HG02588 (cell line): ENCODE results near the gene TSPEAR.
"Not testable (repeated sequence)": the region's sequence is repeated elsewhere in the genome, so short reads cannot be mapped to it uniquely, and the experiment has no call there.

ENCODE experiments used
- ATAC-seq: cut with Tn5 transposase; IDR thresholded peaks from one replicate; pipeline ENCODE4 v1.9.1; 2021; ENCODE audit warnings: mild to moderate bottlenecking, moderate library complexity; ENCODE audit not compliant: unreplicated experiment

TSPEAR gene

DNA sequence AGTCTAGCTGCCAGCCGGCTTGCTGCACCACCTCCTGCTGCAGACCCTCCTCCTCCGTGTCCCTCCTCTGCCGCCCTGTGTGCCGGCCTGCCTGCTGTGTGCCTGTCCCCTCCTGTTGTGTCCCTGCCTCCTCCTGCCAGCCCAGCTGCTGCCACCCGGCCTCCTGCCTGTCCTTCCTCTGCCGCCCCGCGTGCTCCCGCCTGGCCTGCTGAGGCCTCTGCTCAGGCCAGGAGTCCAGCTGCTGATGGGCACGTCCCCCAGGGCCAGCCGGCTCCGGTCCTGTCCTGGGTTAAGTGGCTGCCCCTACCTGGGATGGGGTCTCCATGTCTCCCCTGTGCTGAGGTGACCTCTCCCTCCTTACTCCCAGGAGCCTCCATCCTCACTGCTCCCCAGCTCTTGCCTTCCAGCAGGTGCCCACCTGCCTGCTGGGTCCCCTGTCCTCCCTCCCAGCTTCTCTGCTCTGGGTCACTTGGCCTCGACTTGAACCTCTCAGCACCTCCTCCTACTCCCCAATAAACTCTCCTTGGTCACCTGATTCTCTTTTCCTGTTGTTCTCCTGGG lies 98.6 kb downstream of the TSPEAR start:
- ATAC-seq, result no peak

DNA sequence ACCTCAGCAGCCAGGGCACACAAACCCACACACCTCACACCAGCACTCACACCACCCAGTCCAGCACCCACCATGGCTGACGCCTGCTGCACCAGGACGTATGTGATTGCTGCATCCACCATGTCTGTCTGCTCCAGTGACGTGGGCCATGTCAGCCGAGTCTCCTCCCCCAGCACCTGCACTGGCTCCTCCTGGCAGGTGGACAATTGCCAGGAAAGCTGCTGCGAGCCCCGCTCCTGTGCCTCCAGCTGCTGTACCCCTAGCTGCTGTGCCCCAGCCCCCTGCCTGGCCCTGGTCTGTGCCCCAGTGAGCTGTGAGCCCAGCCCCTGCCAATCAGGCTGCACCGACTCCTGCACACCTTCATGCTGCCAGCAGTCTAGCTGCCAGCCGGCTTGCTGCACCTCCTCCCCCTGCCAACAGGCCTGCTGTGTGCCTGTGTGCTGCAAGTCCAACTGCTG lies 99.3 kb downstream of the TSPEAR start, which contains the start of gene KRTAP10-8:
KRTAP10-8 (plus strand) TSS at position 51 of the 458 bp plus-strand sequence; CDS start at position 73, 22 bp downstream.
- no peak for ATAC-seq

DNA sequence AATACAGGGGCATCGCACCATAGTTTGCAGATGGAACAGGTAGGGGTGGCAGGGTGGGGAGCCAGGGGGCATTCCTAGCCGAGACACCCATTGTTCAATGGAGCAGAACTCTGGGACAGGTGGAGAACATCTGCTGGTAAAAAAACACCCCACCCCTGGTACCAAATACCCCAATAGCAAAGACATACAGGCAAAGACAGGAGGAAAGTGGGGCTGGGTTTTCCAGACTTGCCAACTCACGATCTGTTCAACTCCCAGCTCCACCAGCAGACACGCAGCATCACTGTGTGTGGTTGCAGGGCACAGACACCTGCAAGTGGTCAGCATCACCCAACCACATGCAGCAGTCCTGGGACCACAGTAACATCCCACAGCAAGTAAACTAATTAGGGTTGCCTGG lies 99.8 kb downstream of the TSPEAR start:
- no peak for ATAC-seq

DNA sequence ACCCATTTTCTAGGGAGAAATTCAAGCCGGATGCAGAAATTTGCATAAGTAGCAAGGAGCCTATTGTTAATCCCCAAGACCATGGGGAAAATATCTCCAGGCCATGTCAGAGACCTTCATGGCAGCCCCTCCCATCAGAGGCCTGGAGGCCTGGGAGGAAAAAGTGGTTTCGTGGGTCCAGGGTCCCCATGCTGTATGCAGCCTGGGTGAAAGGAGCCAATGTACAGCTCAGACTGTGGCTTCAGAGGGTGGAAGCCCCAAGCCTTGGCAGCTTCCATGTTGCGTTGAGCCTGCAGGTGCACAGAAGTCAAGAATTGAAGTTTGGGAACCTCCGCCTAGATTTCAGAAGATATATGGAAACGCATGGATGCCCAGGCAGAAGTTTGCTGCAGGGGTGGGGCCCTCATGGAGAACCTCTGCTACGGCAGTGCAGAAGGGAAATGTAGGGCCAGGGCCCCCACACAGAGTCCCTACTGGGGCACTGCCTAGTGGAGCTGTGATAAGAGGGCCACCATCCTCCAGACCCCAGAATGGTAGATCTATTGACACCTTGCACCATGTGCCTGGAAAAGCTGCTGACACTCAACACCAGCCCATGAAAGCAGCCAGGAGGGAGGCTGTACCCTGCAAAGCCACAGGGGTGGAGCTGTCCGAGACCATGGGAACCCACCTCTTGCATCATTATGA lies 101.1 kb downstream of the TSPEAR start:
- not testable (repeated sequence) for ATAC-seq

DNA sequence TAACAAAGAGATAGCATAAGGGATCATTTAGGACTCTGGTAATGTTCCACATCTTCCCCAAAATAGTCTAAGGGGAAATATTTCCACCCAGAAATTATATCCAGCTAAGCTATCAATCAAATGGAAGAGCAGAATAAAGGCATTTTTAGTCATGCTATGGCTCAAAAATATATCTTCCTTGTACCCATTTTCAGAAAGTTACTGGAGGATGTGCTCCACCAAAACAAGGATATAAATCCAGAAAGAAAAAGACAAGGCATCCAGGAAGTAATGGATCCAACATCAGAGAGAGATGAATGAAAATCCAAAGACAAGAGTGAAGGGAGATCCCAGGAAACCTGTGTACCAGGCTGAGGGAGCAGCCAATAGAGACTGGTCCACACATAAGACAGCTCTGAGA lies 102.2 kb downstream of the TSPEAR start:
- no peak for ATAC-seq

DNA sequence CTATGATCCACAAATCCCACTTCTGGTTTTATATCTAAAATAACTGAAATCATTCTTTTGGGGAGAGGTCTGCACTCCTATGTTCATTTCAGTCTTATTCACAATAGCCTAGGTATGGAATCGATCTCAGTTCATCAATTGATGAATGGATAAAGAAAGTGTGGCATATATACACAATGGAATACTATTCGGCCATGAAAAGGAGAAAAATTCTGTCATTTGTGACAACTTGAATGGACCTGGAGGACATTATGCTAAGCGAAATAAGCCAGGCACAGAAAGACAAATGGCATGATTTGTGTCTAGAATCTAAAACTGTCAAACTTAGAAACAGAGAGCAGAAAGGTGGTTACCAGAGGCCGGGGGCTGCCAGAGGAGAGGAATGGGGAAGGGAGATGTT lies 104.9 kb downstream of the TSPEAR start:
- no peak for ATAC-seq

DNA sequence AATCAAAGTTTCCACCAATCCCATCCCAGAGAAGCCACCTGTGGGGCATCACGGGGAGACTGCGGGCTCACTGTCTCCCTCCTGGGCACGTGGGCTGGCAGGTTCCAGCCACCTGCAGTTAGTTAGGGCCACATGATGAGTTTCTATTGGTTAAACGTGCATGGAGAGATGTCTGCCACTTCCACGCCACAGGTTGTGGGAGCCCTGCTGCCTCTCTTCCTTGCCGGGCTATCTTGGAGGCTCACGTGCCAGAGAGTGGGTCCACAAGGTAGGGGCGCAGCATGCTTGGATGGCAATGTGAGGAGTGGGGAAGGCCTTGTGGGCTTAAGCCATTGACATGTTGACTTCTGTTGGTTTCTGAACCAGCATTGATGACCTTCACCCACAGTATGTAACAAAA lies 107.5 kb downstream of the TSPEAR start:
- ATAC-seq, result no peak

DNA sequence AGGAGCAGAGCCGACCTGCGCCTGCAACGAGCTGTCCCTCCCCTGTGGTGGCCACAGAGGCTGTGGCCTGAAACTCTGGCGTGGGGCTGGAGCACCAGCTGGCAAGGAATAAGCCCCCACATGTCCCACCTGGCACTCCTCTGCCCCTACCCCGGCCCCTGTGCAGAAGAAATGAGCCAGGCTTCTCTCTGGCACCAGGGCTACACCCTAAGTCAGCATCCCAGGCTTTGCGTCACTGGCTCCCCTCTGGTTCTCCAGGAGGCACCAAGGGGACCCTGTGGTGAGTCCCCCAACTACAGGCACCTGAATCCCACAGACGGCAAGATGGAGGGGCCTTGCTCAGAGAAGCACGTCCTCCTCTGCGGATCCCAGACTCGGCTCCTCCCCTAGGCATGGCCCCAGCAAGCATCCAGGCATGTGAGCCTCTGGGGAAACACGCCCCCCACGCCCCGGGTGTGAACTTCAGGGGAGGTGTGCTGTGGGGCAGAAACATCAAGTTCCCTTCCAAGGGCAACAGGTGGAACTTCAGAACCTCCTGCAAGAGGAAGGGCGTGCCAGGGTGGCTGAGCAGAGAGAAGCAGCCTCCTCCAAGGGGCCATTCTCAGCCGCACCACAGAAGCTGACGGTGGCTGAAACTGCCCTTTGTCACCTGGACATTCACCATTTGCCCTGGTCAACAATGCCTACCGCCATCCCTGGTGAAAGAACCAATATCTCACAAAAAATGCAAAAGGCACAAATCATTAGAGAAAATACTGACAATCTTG lies 108.1 kb downstream of the TSPEAR start:
- no peak for ATAC-seq

DNA sequence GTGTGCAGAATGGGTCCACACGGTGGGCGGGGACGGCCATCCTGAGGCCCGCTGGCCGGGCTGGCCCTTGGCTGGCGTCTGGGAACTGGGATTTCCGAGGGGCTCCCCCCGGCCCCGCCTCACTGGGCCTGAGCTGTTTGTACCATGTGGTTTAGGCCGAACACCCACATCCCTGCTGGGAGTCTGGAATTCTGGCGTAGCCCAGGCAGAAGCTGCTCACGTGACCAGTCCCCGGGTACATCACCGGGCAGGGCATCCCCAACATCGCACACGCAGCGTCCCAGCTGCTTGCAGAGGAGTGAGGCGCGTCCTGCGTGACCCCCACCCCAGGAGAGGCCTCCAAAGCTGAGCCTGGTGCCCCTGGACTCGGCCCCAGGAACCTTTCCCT lies 108.9 kb downstream of the TSPEAR start:
- ATAC-seq, result no peak

DNA sequence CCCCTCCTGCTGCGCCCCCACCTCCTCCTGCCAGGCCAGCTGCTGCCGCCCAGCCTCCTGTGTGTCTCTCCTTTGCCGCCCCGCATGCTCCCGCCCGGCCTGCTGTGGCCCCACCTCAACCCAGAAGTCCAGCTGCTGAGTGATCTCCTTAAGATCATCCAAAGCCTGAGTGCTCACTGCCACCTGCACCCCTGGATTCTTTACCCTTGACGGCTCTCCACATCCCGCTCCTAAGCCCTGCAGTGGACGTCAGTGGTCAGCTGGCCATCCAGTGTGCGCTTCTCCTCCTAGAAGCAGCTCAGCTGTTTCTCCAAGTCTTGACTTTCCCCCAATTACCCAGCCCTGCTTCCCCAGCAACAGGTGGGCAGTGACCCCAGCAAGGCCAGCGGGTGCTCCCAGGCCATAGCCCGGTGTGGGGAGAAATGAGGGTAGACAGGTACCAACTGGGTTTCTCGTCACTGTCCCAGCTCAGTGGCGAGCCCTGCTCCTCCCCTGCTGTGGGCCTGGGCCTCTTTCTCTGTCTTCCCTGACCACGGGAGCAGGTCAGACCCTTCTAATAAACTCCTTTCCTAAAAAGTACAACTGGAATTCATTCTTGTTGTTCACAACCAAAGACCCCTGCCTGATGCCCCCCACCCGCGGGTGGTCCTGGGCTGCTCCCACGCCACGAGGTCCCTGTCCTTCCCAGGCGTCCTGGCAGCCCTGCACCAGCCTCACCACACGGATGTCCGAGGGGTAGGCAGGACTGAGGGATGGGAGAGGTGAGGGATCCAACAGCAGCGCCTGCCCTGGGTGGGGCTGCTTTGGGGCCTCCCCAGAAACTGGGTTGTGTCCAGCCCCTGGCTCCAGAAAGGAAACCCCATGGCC lies 109.5 kb downstream of the TSPEAR start:
- no peak for ATAC-seq

DNA sequence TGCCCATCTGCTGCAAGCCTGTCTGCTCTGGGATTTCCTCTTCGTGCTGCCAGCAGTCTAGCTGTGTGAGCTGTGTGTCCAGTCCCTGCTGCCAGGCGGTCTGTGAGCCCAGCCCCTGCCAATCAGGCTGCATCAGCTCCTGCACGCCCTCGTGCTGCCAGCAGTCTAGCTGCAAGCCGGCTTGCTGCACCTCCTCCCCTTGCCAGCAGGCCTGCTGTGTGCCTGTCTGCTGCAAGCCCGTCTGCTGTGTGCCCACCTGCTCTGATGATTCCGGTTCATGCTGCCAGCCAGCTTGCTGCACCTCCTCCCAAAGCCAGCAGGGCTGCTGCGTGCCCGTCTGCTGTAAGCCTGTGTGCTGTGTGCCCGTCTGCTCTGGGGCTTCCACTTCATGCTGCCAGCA lies 110.3 kb downstream of the TSPEAR start:
- ATAC-seq, result not testable (repeated sequence)

DNA sequence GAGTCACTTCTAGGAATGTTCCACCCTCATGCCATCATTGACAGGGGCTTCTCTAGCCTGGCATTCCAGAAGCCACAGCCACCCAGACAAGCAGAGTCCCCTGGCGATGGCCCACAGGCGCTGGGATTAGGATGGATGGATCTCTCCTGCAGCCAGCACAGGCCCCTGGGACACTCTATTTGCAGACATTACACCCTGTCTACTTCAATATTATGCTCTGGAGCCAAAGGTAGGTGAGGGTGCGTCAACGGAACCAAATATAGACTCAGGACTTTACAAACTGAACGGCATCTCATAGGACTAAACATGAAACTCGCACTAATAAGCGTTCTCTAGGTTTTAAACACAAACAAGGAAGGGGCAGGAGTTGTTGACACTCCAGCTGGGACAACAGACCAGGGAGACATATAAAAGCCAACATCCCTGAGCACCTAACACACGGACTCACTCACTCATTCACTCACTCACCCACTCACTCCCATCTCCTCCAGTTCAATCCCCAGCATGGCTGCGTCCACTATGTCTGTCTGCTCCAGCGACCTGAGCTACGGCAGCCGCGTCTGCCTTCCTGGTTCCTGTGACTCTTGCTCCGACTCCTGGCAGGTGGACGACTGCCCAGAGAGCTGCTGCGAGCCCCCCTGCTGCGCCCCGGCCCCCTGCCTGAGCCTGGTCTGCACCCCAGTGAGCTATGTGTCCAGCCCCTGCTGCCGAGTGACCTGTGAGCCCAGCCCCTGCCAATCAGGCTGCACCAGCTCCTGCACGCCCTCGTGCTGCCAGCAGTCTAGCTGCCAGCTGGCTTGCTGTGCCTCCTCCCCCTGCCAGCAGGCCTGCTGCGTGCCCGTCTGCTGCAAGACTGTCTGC lies 111.0 kb downstream of the TSPEAR start, which contains the start of gene KRTAP10-7:
KRTAP10-7 (plus strand) TSS at position 480 of the 861 bp plus-strand sequence; CDS start at position 505, 25 bp downstream.
- ATAC-seq, result not testable (repeated sequence)

DNA sequence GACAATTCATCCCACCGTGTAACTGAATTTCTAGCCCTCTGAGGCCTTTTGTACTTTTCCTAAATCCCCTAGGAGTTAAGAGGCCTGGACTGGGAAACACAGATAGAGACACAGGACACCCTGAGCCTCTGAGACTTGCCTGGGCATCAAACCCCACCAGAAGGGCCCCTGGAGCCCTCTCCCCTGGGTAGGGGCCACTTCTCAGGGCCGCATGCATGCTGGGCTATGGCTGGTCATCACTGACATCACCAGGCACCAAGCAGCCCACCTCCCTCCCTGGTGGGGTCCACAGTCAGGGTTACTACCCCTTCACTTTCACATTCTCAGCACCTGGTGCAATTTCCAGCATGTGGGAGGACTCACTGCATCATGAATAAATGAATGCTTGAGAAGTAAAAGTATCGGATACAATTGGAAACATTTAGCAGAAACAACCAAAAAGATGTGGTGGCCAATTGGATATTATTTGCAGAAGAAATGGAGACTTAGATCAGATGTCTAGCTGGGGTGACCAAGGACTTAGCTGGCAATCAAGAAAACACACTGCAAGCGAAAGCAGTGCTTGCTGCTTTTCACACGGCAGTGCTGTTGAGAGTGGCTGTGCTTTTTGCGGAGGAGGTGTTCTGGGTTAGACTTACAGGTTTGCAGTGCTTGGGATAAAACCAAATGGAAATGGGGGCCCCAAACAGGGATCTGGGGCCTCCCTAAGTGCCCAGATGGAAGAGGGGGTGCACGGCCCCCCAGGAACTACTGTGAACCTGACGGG lies 111.9 kb downstream of the TSPEAR start:
- no peak for ATAC-seq

DNA sequence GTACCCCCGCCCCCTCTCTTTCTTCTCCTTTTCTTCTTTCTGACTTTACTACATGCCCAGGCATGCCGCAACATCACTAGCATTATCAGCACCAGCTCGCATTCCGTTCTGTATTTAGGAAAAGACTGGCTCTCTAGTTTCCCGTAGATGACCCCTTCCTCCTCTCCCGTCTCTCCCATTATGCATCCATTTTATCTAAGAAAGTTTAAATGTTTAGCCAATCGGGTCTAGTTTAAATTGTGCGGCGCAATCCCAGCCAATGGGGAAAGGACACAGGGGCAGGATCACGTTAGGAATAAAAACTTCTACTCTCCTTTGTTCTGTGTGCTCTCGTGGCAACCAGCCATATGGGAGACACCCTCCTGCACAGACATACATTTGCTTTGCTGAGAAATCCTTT lies 113.3 kb downstream of the TSPEAR start:
- ATAC-seq, result no peak

DNA sequence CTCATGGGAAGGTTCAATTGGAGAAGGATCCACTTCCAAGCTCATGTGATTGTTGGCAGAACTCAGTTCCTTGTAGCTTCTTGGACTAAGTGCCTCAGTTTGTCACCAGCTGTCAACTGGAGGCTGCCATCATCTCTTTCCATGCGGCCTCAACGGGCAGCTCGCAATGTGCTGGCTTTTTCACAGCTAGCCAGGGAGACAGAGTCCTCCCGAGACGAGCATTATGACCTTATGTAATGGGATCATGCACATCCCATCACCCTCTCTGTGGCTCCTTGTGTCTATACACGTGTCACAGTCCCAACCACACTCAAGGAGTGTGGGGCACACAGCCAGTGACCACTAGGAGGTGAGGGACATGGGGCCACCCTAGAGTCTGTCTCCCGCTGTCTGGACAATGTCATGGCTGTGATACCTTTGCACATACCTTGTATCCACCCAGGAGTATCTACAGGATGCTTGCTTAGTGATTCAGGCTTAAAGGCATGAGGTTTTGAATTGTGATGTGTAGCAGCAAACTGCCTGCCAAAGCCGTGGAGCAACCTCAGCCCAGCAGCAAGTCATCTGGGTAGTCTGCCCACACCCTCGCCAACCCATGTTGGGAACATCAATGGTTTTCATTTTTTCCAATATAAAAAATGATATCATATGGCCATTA lies 115.2 kb downstream of the TSPEAR start:
- ATAC-seq, result no peak

DNA sequence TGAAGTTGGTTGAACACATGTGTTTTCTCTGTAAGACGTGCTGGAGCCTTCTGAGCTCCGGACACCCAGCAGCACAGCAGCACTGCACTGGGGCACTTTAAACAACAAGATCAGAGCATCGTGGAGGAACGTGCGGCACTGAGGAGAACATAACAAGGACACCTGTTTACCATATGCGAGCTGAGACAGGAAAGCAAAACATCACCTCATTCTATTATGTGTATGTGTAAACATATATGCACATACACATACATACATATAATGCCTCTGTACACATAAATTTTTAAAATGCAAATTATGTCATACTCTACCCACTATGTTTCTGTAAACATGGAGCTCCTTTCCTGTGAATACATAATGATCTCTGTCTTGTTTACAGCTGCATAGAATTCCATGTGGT lies 115.8 kb downstream of the TSPEAR start:
- ATAC-seq, result no peak

DNA sequence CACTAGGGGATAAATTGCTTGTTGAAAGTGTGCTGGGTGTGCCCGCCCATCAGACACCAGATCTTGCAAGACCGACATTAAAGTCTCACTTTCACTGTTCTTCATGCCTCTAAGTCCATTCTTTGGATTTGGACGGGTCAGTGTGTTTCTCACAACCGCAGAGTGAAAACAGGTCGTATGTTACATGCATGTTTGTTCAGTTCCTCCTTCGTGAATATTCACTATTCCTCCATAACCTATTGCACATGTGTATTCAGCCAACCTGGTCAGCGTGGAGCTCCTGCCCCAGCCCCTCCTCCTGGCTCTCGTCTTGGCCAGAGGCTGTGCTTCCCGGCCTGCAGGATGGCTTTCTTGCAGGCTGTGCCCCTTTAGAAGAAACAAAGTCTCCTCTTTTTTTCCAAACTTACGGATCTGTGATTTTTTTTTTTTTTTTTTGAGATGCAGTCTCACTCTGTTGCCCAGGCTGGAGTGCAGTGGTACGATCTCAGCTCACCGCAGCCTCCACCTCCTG lies 116.9 kb downstream of the TSPEAR start:
- no peak for ATAC-seq

DNA sequence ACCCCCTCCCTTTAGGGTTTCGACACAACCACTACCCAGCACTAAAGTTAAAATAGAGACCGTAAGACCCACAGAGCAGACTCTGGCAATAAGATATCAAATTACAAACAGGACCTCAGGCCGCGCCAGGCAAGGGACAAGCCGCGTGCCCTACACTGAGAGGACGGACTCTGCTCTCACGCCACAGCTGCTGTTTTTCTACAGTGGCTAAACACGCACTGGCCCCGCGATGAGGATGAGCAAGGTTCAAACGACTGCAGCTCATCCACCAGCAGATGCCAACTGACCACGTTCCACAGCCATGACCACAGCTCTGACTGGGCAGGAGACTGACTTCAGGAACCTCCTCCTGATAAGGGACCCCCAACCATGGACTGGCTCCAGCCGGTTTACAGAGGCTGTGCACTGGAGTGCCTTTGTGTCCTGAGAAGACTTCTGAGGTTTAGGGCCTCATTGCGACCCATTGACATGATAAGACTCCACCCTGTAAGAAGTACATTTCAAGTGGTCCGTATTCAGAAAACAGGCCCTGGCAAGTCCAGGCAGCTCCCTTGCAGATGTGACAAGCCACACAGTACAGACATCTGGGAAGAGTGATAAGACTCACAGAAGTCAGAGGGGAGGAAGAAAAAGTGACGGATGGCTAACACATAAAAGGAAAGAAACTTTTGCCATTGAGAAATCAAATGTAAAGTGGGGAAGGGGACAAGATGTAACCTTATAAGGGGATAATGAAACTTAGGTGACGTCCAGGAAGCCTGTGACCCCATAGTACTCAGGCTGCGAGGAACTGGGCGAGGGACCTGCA lies 117.6 kb downstream of the TSPEAR start:
- no peak for ATAC-seq
